GM12801 (cell line): ENCODE data around the gene APOB.

ENCODE experiments used
- CTCF ChIP-seq: IDR thresholded peaks from one replicate; pipeline ENCODE4 v1.5.1; 2011; ENCODE audit warnings: control low read depth; ENCODE audit not compliant: insufficient read length; ENCODE audit errors: extremely low read depth

The APOB gene

GRCh38 chr2:21039979-21040467 is 3.9 kb downstream of the APOB start:
- no peak for TF ChIP-seq CTCF

GRCh38 chr2:21039080-21039556 is 4.8 kb downstream of the APOB start:
- TF ChIP-seq CTCF: no peak

GRCh38 chr2:21038403-21039073 is 5.3 kb downstream of the APOB start:
- TF ChIP-seq CTCF: no peak

- TF ChIP-seq CTCF: no peak
These were observed 6.2 kb downstream of the APOB start for GRCh38 chr2:21037671-21038108.

GRCh38 chr2:21036708-21037670 is 6.9 kb downstream of the APOB start:
- no peak for TF ChIP-seq CTCF

GRCh38 chr2:21035974-21036707 is 7.7 kb downstream of the APOB start:
- no peak for TF ChIP-seq CTCF
